ENCODE results near the gene PDE2A. TPM values are rescaled to one million over a fixed set of nuclear protein-coding genes. Genes with fewer than 3 reads are reported as not detected.

Gene PDE2A
- total RNA-seq, 1 experiment from 2014 or later, result 0.58 TPM

DNA sequence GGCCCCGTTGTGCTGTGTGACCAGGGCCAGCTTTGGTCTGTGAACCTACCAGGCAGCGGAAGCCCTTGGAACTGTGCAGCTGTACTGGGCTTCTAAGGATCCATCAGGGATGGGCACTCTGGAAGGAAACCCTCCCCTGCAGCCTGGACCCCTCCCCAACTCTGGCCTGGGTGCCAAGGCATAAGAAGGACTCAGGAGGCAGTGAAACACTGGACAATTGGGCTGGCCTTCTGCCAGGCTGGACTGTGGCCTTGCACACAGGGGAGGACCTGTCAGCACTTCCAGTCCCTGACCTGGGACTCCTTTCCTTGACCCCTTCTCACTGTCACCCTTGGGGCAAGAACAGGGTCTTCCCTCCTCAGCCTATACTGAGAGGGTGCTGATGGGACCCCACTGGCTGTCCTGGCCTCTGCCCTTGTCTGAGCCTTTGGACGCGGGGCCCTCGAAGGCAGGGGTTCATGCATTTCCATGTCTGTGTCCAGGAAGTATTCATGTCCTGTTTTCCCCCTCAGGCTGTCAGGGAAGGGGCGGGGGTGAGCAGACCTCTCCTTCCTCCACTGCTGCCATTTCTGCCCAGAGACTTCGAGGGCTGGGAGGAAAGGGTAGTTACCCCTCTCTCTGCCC lies 39.6 kb downstream of the PDE2A start:
- BruUV-seq (replicated peaks), result no TSS peak
- ChIA-PET CTCF (no interaction called here), POLR2A (ENCODE audit: low non-redundant PET) (no interaction called here)
- no peak for DNase-seq (ENCODE audit: low spot score)
- Histone ChIP-seq H3K4me1 (ENCODE audit: insufficient read depth, low read length, poor library complexity, severe bottlenecking) (peaks cover 10% of the 10 kb centered on the region), H3K4me3 (ENCODE audit: low read depth, low read length, poor library complexity, severe bottlenecking) (no peak overlapping the region), H3K27ac (ENCODE audit: low read depth, low read length, poor library complexity, severe bottlenecking) (no peak overlapping the region), H3K27me3 (replicated peaks; ENCODE audit: insufficient read depth, low read depth, low read length, poor library complexity) (peaks cover 7% of the 10 kb centered on the region), H3K36me3 (ENCODE audit: insufficient read depth, low read length, poor library complexity, severe bottlenecking) (no peaks in the 10 kb centered on the region), H3K9me3 (ENCODE audit: low read depth, low read length, poor library complexity, severe bottlenecking) (no peaks in the 10 kb centered on the region)
- intact Hi-C loops (cut with micrococcal nuclease; ENCODE audit: unreplicated experiment), result no loop called here
- TF ChIP-seq EZH2 (IDR thresholded peaks at IDR 0.05; ENCODE audit: borderline replicate concordance, low read depth, low read length, poor library complexity, severe bottlenecking), result no peak
- TF ChIP-seq, protein P1, sequence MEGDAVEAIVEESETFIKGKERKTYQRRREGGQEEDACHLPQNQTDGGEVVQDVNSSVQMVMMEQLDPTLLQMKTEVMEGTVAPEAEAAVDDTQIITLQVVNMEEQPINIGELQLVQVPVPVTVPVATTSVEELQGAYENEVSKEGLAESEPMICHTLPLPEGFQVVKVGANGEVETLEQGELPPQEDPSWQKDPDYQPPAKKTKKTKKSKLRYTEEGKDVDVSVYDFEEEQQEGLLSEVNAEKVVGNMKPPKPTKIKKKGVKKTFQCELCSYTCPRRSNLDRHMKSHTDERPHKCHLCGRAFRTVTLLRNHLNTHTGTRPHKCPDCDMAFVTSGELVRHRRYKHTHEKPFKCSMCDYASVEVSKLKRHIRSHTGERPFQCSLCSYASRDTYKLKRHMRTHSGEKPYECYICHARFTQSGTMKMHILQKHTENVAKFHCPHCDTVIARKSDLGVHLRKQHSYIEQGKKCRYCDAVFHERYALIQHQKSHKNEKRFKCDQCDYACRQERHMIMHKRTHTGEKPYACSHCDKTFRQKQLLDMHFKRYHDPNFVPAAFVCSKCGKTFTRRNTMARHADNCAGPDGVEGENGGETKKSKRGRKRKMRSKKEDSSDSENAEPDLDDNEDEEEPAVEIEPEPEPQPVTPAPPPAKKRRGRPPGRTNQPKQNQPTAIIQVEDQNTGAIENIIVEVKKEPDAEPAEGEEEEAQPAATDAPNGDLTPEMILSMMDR (conservative IDR thresholded peaks at IDR 0.05; ENCODE audit: low read depth, low read length), result no peak

DNA sequence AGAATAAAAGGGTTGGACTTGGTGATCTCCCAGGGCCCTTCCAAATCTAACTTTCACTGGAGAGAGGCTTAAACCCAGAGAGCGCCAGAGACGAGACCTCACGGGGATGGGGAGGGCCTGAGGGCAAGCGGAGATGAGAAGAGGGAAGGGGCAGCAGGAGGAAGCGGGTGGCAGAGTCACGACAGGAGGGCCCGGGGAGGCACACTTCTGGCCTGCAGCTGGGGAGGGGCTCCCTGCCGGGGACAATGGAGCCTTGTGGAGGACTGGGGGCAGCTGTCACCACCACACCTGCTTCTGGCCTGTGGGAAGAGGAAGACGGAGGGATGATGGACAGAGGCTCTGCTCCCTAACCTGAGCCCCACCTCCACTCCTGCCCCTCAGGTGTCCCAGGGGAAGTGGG lies 40.2 kb downstream of the PDE2A start:
- no peak for DNase-seq (ENCODE audit: low spot score)
- Histone ChIP-seq H3K27me3 (replicated peaks; ENCODE audit: insufficient read depth, low read depth, low read length, poor library complexity) (peaks cover 7% of the 10 kb centered on the region), H3K4me1 (ENCODE audit: insufficient read depth, low read length, poor library complexity, severe bottlenecking) (peaks cover 10% of the 10 kb centered on the region), H3K27ac (ENCODE audit: low read depth, low read length, poor library complexity, severe bottlenecking) (no peak overlapping the region), H3K4me3 (ENCODE audit: low read depth, low read length, poor library complexity, severe bottlenecking) (no peak overlapping the region), H3K9me3 (ENCODE audit: low read depth, low read length, poor library complexity, severe bottlenecking) (no peaks in the 10 kb centered on the region), H3K36me3 (ENCODE audit: insufficient read depth, low read length, poor library complexity, severe bottlenecking) (no peaks in the 10 kb centered on the region)
- intact Hi-C loops (cut with micrococcal nuclease; ENCODE audit: unreplicated experiment), result no loop called here
- BruUV-seq (replicated peaks), result no TSS peak
- TF ChIP-seq, protein P1 (conservative IDR thresholded peaks at IDR 0.05; ENCODE audit: low read depth, low read length), result no peak
- TF ChIP-seq EZH2 (IDR thresholded peaks at IDR 0.05; ENCODE audit: borderline replicate concordance, low read depth, low read length, poor library complexity, severe bottlenecking), result no peak
- POLR2A ChIA-PET (ENCODE audit: low non-redundant PET), result no interaction called here
- CTCF ChIA-PET, result no interaction called here

DNA sequence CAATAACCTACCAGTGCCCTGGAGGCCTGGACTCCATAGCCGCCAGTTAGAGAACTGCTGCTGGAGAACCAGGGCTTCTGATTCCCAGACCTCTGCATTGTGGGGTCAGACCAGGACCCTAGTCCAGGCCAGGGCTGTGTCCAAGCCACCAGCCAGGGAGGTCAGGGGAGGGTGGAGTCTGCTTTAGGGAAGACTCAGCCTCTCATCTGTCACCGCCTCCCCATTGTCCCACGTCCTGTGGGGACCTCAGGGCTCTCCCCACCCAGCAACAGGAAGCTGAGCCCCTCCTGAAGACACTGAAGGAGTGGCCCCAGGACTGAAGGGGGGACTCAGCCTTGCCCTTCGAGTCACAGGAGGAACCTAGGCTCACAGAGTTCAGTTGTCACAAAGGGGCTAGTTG lies 41.2 kb downstream of the PDE2A start:
- BruUV-seq (replicated peaks), result no TSS peak
- H3K36me3 ChIP-seq (ENCODE audit: insufficient read depth, low read length, poor library complexity, severe bottlenecking), result no peaks in the 10 kb centered on the region
- TF ChIP-seq, protein P1 (conservative IDR thresholded peaks at IDR 0.05; ENCODE audit: low read depth, low read length), result no peak
- no peak for TF ChIP-seq EZH2 (IDR thresholded peaks at IDR 0.05; ENCODE audit: borderline replicate concordance, low read depth, low read length, poor library complexity, severe bottlenecking)
- no peak overlapping the region for H3K4me3 ChIP-seq (ENCODE audit: low read depth, low read length, poor library complexity, severe bottlenecking)
- CTCF ChIA-PET, result no interaction called here
- no peak for DNase-seq (ENCODE audit: low spot score)
- peaks cover 10% of the 10 kb centered on the region for H3K4me1 ChIP-seq (ENCODE audit: insufficient read depth, low read length, poor library complexity, severe bottlenecking)
- POLR2A ChIA-PET (ENCODE audit: low non-redundant PET), result no interaction called here
- H3K27ac ChIP-seq (ENCODE audit: low read depth, low read length, poor library complexity, severe bottlenecking), result no peak overlapping the region
- H3K27me3 ChIP-seq (replicated peaks; ENCODE audit: insufficient read depth, low read depth, low read length, poor library complexity), result peaks cover 7% of the 10 kb centered on the region
- intact Hi-C loops (cut with micrococcal nuclease; ENCODE audit: unreplicated experiment), result no loop called here
- no peaks in the 10 kb centered on the region for H3K9me3 ChIP-seq (ENCODE audit: low read depth, low read length, poor library complexity, severe bottlenecking)
